PFSK-1 (cell line): ENCODE data around the gene ZEB1.

ENCODE experiments used
- POLR2AphosphoS5 ChIP-seq: IDR thresholded peaks from 2 replicates; pipeline ENCODE4 v1.6.1; 2012; ENCODE audit warnings: low read depth, mild to moderate bottlenecking, control low read depth, low read length, moderate library complexity
- SIN3A ChIP-seq: IDR thresholded peaks from 2 replicates; pipeline ENCODE4 v1.6.1; 2012; ENCODE audit warnings: mild to moderate bottlenecking, low read length, moderate library complexity, borderline replicate concordance; ENCODE audit not compliant: insufficient read depth
- TAF1 ChIP-seq: IDR thresholded peaks from 2 replicates; pipeline ENCODE4 v1.6.1; 2012; ENCODE audit warnings: low read length, control low read depth, borderline replicate concordance; ENCODE audit not compliant: insufficient read depth

DNA sequence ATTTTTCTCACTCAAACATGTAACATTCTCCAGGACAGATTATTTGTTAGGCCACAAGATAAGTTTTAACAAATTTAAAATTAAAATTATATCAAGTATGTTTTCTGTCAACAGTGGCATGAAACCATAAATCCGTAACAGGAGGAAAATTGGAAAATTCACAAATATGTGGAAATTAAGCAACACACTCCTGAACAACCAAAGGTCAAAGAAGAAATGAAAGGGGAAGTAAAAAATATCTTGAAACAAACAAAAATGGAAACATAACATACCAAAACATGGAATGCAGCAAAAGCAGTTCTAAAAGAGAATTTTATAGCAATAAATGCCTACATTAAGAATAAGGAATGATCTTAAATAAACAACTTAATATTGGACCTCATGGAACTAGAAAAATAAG is 147.3 kb downstream of the ZEB1 start:
- no peak for TF ChIP-seq POLR2AphosphoS5
- no peak for TF ChIP-seq SIN3A
- TF ChIP-seq TAF1: no peak
